HG03571 (cell line): ENCODE results near the gene TXNDC8.
A peak's percentile ranks its signal among the peaks of the same experiment; 100 is the strongest.
"Not testable (repeated sequence)": the region's sequence is repeated elsewhere in the genome, so short reads cannot be mapped to it uniquely, and the experiment has no call there.

ENCODE experiments used
- ATAC-seq: cut with Tn5 transposase; IDR thresholded peaks from one replicate; pipeline ENCODE4 v1.9.1; 2021; ENCODE audit not compliant: unreplicated experiment

Gene TXNDC8

GRCh38 chr9:110328763-110329162 is 8.9 kb downstream of the TXNDC8 start:
- no peak for ATAC-seq

GRCh38 chr9:110327716-110328115 is 9.9 kb downstream of the TXNDC8 start:
- no peak for ATAC-seq

- ATAC-seq: no peak
Measured at GRCh38 chr9:110323818-110324217, 13.8 kb downstream of the TXNDC8 start.

DNA sequence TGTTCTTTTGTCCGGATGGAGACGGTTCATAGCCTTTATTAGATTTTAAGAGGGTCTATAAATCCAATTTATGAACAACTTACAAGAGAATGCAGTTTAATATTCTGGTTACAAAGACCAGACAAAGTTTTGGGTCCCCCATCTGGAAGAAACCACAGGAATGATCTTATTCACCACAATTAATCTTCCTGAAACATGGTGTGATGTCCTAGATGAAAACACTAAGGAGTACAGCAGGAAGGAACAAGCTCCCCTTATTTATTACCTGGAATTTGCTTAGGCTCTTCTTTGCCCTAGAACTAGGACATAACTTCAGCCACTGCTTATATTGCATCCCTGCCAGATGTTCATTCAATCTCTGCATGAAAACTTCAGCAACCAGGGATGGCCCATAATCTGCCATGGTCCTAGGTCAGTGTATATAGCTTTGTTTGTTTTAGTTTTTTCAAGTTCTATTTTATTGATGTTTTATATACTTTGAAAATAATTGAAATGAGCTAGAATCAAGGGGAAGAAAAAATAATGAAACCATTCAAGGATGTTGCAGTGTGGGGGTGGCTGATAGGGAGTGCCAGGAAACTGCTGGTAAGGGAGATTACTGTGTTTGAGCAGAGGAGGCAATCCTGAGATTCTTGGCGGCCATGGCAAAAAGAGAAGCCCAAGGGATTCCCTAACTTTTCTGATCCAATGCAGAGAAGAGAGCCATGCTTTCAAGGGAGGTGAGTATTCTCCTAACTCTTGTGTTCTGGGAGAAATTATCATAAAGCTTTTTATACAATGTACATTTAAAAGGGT is 16.8 kb downstream of the TXNDC8 start:
- ATAC-seq: no peak

GRCh38 chr9:110319781-110320492 is 17.7 kb downstream of the TXNDC8 start:
- no peak for ATAC-seq

DNA sequence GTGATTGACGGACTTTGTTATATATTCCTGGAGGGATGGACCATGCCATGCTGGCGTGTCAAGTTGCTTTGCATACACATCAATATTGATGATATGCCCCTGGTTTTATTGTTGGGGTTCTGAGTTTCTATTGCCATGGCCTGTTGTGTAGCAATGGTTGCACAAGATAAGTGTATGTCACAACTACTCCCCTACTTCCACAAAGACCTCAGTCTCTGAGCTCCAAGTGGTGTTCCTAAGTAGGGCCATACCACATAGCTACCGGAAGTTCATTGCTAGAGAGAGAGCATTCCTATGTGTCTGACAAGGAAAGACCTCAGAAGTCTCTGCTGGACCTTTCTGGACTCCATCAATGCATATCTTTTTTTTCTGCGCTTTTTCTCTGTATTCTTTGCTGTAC is 19.8 kb downstream of the TXNDC8 start:
- no peak for ATAC-seq

GRCh38 chr9:110316261-110317075 is 21.2 kb downstream of the TXNDC8 start:
- ATAC-seq: peak; percentile 95

GRCh38 chr9:110311978-110312377 is 25.7 kb downstream of the TXNDC8 start:
- ATAC-seq: not testable (repeated sequence)

DNA sequence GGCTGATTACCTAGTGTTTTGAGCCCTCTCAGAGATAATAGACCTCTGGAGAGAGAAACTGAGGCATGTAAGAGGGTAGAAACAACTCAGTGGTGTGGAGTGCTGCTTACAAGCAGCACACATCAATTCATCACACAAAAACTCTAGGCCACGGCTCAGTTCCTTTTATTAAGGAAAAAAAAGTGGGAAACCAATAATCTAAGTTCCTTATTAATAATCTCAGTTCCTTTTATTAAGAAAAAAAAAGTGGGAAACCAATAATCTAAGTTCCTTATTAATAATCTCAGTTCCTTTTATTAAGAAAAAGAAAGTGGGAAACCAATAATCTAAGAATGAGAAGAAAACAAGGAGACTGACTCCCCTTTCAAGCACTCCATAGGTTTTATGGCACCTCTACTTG is 28.0 kb downstream of the TXNDC8 start:
- ATAC-seq: no peak

- ATAC-seq: no peak
Measured at GRCh38 chr9:110308633-110309038, 29.0 kb downstream of the TXNDC8 start.

DNA sequence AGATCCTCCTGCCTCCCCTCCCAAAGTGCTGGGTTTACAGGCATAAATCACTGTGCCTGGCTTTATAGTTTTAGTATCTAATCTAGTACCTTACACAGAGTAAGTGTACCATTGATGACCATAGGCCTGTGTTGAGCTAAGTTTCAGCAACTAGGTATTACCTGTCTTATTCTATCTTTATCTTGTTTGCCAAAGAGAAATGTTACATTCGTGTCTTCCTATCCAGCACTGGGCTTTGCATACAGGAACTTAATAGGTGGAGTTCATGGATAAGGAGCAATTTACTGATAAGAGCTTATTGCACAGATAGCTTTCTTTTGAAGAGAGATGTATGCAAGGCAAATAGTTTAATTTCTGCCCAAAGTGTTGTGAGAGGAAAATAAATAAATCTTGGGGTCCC is 30.5 kb downstream of the TXNDC8 start:
- ATAC-seq: no peak

GRCh38 chr9:110303133-110303532 is 34.5 kb downstream of the TXNDC8 start:
- ATAC-seq: no peak

- ATAC-seq: no peak
Measured at GRCh38 chr9:110298043-110298605, 39.5 kb downstream of the TXNDC8 start.

- no peak for ATAC-seq
Measured at GRCh38 chr9:110293248-110293647, 44.4 kb downstream of the TXNDC8 start.

DNA sequence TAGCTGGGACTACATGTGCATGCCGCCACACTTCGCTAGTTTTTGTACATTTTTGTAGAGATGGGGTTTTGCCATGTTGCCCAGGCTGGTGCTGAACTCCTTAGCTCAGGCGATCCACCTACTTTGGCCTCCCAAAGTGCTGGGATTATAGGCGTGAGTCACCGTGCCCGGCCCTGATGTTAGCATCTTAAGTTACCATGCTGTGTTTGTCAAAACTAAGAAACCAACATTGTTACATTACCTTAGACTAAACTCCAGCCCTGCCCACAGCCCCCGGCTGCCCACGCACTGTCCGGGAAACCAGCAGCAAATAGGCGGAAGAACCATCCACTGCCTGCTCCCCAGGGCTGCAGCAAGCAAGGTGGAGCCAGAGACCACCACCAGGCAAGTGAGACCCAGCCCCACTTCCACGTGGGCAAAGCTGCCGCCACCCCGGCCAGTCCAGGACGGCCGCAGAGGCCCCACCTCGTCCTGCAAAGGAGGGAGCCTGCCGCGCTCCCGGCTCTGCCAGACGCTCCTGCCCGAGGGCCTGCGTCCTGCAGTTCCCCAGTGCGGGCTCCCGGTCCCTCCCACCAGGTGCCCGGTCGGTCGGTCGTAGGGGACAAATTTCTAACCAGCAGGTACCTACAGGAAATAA is 45.6 kb downstream of the TXNDC8 start:
- no peak for ATAC-seq

- ATAC-seq: no peak
Measured at GRCh38 chr9:110290001-110290400, 47.7 kb downstream of the TXNDC8 start.

DNA sequence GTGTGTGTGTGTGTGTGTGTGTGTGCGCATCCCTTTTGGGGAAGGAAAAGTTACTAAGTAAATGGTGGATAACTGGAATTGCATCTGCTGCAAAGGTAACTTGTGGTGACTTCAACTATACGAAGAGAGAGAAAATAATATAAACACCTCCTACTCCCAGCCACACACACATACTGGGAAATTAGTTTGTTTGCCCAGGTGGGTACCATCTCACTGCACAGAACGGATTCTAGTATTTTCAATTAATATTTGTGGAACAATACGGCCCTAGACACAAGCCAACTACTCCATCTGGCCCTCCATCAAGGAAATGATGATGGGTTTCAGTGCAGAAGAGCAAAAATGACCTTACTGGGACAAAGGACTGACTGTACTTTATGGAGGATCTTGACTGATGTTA is 49.2 kb downstream of the TXNDC8 start:
- no peak for ATAC-seq

DNA sequence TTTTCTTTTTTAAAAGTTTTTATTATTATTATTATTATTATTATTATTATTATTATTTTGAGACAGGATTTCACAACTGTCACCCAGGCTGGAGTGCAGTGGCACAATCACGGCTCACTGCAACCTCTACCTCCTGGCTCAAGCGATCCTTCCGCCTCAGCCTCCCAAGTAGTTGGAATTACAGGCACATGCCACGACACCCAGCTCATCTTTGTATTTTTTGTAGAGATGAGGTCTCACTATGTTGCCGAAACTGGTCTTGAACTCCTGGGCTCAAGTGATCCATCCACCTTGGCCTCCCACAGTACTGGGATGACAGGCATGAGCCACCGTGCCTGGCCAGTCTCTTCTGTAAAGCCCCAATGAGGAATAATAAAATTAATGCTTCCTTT is 50.4 kb downstream of the TXNDC8 start:
- ATAC-seq: no peak

DNA sequence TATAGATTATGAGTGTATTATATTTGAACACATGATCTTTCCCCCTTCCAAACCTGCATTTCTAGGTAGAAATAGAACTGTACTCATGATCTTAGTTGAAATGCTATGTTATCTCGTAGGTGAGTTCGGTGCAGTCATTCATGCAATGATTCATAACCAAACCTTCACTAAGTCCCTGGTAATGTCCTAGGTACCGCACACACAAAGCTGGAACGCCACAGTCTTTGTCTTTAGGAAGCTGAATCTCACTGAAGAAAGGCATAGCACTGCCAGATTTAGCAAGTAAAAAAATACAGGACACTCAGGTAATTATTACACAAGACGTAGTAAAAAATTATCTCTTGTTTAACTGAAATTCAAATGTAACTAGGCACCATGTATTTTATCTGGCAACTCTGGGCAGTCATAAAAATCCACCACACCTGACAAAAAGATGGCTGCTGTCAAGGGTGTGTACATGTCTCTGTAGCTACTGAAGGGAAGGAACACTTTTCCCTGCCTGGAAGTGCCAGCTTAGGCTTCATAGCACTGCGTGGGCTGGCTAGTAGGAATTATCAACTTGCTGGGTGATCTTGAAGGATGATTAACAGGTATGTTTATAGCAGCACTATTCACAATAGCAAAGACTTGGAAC is 53.3 kb downstream of the TXNDC8 start:
- ATAC-seq: peak; percentile 62

- peak; percentile 48 for ATAC-seq
Measured at GRCh38 chr9:110283751-110284150, 53.9 kb downstream of the TXNDC8 start.
